HCT116 (cell line): ENCODE measurements around the gene VAV2. TPM values are rescaled to one million over a fixed set of nuclear protein-coding genes. Genes with fewer than 3 reads are reported as not detected.

Source experiments
- ATAC-seq: fragments of 200-7000 bp; cut with Tn5 transposase; 2 replicates; pipeline ENCODE4 v1.9.1; 2020; ENCODE audit warnings: mild to moderate bottlenecking, moderate library complexity
- BruUV-seq: library from RNA; stranded (reverse); fragments of 400-500 nt; replicated peaks from 2 replicates; lab custom pipeline; 2021; lab: Mats Ljungman, UMichigan
- CTCF ChIA-PET: fragments of 300-600 bp; sonication (Branson Sonifier 250); formaldehyde crosslinking; loops from one replicate; lab custom pipeline; 2021; ENCODE audit warnings: antibody characterized with exemption; lab: Charles Lee
- POLR2A ChIA-PET: fragments of 300-600, 350-600 bp; sonication (Branson Sonifier 250); formaldehyde crosslinking; loops from one replicate; lab custom pipeline; 2021; ENCODE audit warnings: antibody characterized with exemption; lab: Charles Lee
- RAD21 ChIA-PET, 2 experiments: fragments of 300-600 bp; sonication (Branson Sonifier 250); formaldehyde crosslinking; loops; one replicate each; lab custom pipeline; 2023; ENCODE audit warnings: low total read pairs in 2 of 2; ENCODE audit not compliant: uncharacterized antibody in 2 of 2, unreplicated experiment in 2 of 2, low non-redundant PET in 1 of 2; lab: Charles Lee
- DNase-seq: peaks from one replicate; pipeline ENCODE4 v3.0.0-alpha.2; 2010; ENCODE audit warnings: low read depth, low spot score
- H2AFZ ChIP-seq: fragments of 200-600 bp; shearing (Covaris generic), sonication (generic); 2 replicates; pipeline ENCODE4 v1.6.1; 2017; ENCODE audit warnings: low read depth, mixed run types, mixed read lengths, antibody characterized with exemption, low read length; ENCODE audit not compliant: poor library complexity, severe bottlenecking
- H3K27ac ChIP-seq: 2 replicates; pipeline ENCODE4 v1.5.1; 2012; ENCODE audit warnings: low read depth, low read length
- H3K27me3 ChIP-seq: fragments of 200-600 bp; sonication (generic); 2 replicates; pipeline ENCODE4 v1.6.1; 2016; ENCODE audit warnings: mixed run types, low read length, mixed read lengths; ENCODE audit not compliant: insufficient read depth
- H3K36me3 ChIP-seq, 2 experiments: fragments of 200-500 bp in 1 of 2; fragments of 200-600 bp in 1 of 2; sonication (Bioruptor generic) in 1 of 2; sonication (generic) in 1 of 2; 2 replicates each; pipeline versions ENCODE4 v1.5.1 to v1.6.1; 2014 to 2016; ENCODE audit warnings: low read length in 2 of 2, inconsistent platforms in 1 of 2, mixed read lengths in 1 of 2, mixed run types in 1 of 2; ENCODE audit not compliant: insufficient read depth in 2 of 2, control insufficient read depth in 1 of 2
- H3K4me1 ChIP-seq, 2 experiments: fragments of 200-600 bp in 1 of 2; sonication (generic) in 1 of 2; 2 replicates each; pipeline versions ENCODE4 v1.5.1 to v1.6.1; 2012 to 2017; ENCODE audit warnings: low read length in 2 of 2, inconsistent platforms in 1 of 2, mild to moderate bottlenecking in 1 of 2, mixed read lengths in 1 of 2, mixed run types in 1 of 2, moderate library complexity in 1 of 2; ENCODE audit not compliant: insufficient read depth in 2 of 2, control insufficient read depth in 1 of 2
- H3K4me2 ChIP-seq: fragments of 200-600 bp; sonication (generic); 2 replicates; pipeline ENCODE4 v1.6.1; 2017; ENCODE audit warnings: mixed run types, low read length, mixed read lengths
- H3K4me3 ChIP-seq, 2 experiments: fragments of 200-600 bp in 1 of 2; sonication (generic) in 1 of 2; replicated peaks in 1 of 2; 2 replicates each; pipeline ENCODE4 v1.5.1; 2011 to 2016; ENCODE audit warnings: low read length in 2 of 2, control low read depth in 1 of 2, low read depth in 1 of 2, mild to moderate bottlenecking in 1 of 2, mixed read lengths in 1 of 2, mixed run types in 1 of 2
- H3K79me2 ChIP-seq: fragments of 200-600 bp; sonication (generic); 2 replicates; pipeline ENCODE4 v1.6.1; 2017; ENCODE audit warnings: mild to moderate bottlenecking, mixed run types, low read length, moderate library complexity, mixed read lengths; ENCODE audit not compliant: insufficient read depth
- H3K9ac ChIP-seq: fragments of 200-600 bp; sonication (generic); 2 replicates; pipeline ENCODE4 v1.6.1; 2016; ENCODE audit warnings: low read length, mixed read lengths
- H3K9me2 ChIP-seq: fragments of 200-600 bp; sonication (generic), shearing (Covaris generic); 2 replicates; pipeline ENCODE4 v1.6.1; 2017; ENCODE audit warnings: mixed run types, mild to moderate bottlenecking, moderate library complexity; ENCODE audit not compliant: insufficient read depth
- H3K9me3 ChIP-seq, 2 experiments: fragments of 200-500 bp in 1 of 2; fragments of 200-600 bp in 1 of 2; sonication (Bioruptor generic) in 1 of 2; sonication (generic) in 1 of 2; 2 replicates each; pipeline ENCODE4 v1.6.1; 2014 to 2017; ENCODE audit warnings: low read length in 2 of 2, mixed read lengths in 2 of 2, inconsistent platforms in 1 of 2, low read depth in 1 of 2, mild to moderate bottlenecking in 1 of 2, mixed run types in 1 of 2, moderate library complexity in 1 of 2; ENCODE audit not compliant: control insufficient read depth in 1 of 2, insufficient read depth in 1 of 2
- H4K20me1 ChIP-seq: fragments of 200-600 bp; sonication (generic), shearing (Covaris generic); 2 replicates; pipeline ENCODE4 v1.6.1; 2017; ENCODE audit warnings: mixed run types, mild to moderate bottlenecking, moderate library complexity; ENCODE audit not compliant: insufficient read depth
- ATF3 ChIP-seq: IDR thresholded peaks from 2 replicates; pipeline ENCODE4 v1.6.1; 2012
- CBX3 ChIP-seq: IDR thresholded peaks from 2 replicates; pipeline ENCODE4 v1.6.1; 2012; ENCODE audit warnings: low read depth
- CEBPB ChIP-seq: IDR thresholded peaks from 2 replicates; pipeline ENCODE4 v1.6.1; 2012; ENCODE audit warnings: low read depth
- CTCF ChIP-seq, 3 experiments: fragments of 200-600 bp in 1 of 3; sonication (generic) in 1 of 3; IDR thresholded peaks in 2 of 3; conservative IDR thresholded peaks in 1 of 3; 2 replicates each; pipeline ENCODE4 v1.5.1; 2012 to 2017; ENCODE audit warnings: low read depth in 2 of 3, low read length in 2 of 3, antibody characterized with exemption in 1 of 3, borderline replicate concordance in 1 of 3, control low read depth in 1 of 3, mild to moderate bottlenecking in 1 of 3, mixed read lengths in 1 of 3, mixed run types in 1 of 3, moderate library complexity in 1 of 3; ENCODE audit not compliant: insufficient read depth in 1 of 3
- EGR1 ChIP-seq: IDR thresholded peaks from 2 replicates; pipeline ENCODE4 v1.6.1; 2012; ENCODE audit warnings: low read depth
- ELF1 ChIP-seq: IDR thresholded peaks from 2 replicates; pipeline ENCODE4 v1.6.1; 2012; ENCODE audit warnings: low read depth, borderline replicate concordance
- EZH2 ChIP-seq: fragments of 200-600 bp; sonication (generic); IDR thresholded peaks from 2 replicates; pipeline ENCODE4 v1.6.1; 2017; ENCODE audit warnings: antibody characterized with exemption, mixed run types
- EZH2phosphoT487 ChIP-seq: fragments of 200-600 bp; IDR thresholded peaks from 2 replicates; pipeline ENCODE4 v1.6.1; 2018; ENCODE audit warnings: antibody characterized with exemption, borderline replicate concordance
- FOSL1 ChIP-seq: IDR thresholded peaks from 2 replicates; pipeline ENCODE4 v1.6.1; 2012; ENCODE audit warnings: low read depth
- MAX ChIP-seq: IDR thresholded peaks from 2 replicates; pipeline ENCODE4 v1.6.1; 2012
- POLR2A ChIP-seq: IDR thresholded peaks from 2 replicates; pipeline ENCODE4 v1.7.0; 2011; ENCODE audit warnings: borderline replicate concordance; ENCODE audit not compliant: insufficient read depth, insufficient read length; ENCODE audit errors: extremely low read depth
- POLR2AphosphoS5 ChIP-seq: IDR thresholded peaks from 2 replicates; pipeline ENCODE4 v1.6.1; 2011; ENCODE audit warnings: mild to moderate bottlenecking, low read depth, low read length, moderate library complexity
- REST ChIP-seq: IDR thresholded peaks from 2 replicates; pipeline ENCODE4 v1.6.1; 2012; ENCODE audit warnings: low read depth
- SP1 ChIP-seq: IDR thresholded peaks from 2 replicates; pipeline ENCODE4 v1.6.1; 2012; ENCODE audit warnings: low read depth
- SRF ChIP-seq: IDR thresholded peaks from 2 replicates; pipeline ENCODE4 v1.6.1; 2012; ENCODE audit warnings: low read depth
- TCF7L2 ChIP-seq: IDR thresholded peaks from 2 replicates; pipeline ENCODE4 v1.7.0; 2011; ENCODE audit warnings: borderline replicate concordance, inconsistent platforms; ENCODE audit not compliant: insufficient read depth, insufficient read length; ENCODE audit errors: extremely low read depth
- YY1 ChIP-seq: IDR thresholded peaks from 2 replicates; pipeline ENCODE4 v1.6.1; 2011; ENCODE audit warnings: low read length, low read depth, moderate library complexity, mild to moderate bottlenecking; ENCODE audit not compliant: insufficient replicate concordance; ENCODE audit errors: extremely low read depth
- ZFX ChIP-seq: fragments of 450-650 bp; IDR thresholded peaks from 2 replicates; pipeline ENCODE4 v1.6.1; 2017
- ZNF274 ChIP-seq: fragments of 200-500 bp; sonication (Bioruptor generic); IDR thresholded peaks from 2 replicates; pipeline ENCODE4 v1.6.1; 2014; ENCODE audit warnings: mild to moderate bottlenecking, low read depth, low read length, inconsistent platforms
- intact Hi-C: fragments of 100-400 bp; cut with micrococcal nuclease; formaldehyde crosslinking; loops from 2 replicates; pipeline ENCODE4 v1.10.0; 2022
- total RNA-seq: library from RNA; stranded (reverse); gene quantifications from one replicate; pipeline ENCODE4 v1.2.1, GENCODE V29; 2021; ENCODE audit not compliant: unreplicated experiment

VAV2 gene
- total RNA-seq, 1 experiment from 2014 or later: 33.2 TPM

GRCh38 chr9:133892193-133892920, 99.8 kb downstream of the VAV2 start:
- ChIA-PET CTCF (no interaction called here), RAD21 (no interaction called here), POLR2A (no interaction called here)
- no peaks in the 10 kb centered on the region for H3K9me2 ChIP-seq
- no peak overlapping the region for H2AFZ ChIP-seq
- no TSS peak for BruUV-seq
- no peak overlapping the region; the same call in 1 of the 2 replicates for H3K27ac ChIP-seq
- no peaks in the 10 kb centered on the region for H3K27me3 ChIP-seq
- H3K9me3 ChIP-seq: no peaks in the 10 kb centered on the region
- H3K4me3 ChIP-seq: no peak overlapping the region
- ATAC-seq (no peak), DNase-seq (no peak)
- no peaks in the 10 kb centered on the region for H3K36me3 ChIP-seq
- H3K4me2 ChIP-seq: no peak overlapping the region
- peaks cover 8 to 26% of the 10 kb centered on the region in 2 experiments; a peak in 3 of 4 replicates for H3K4me1 ChIP-seq
- H3K79me2 ChIP-seq: peaks cover 12% of the 10 kb centered on the region; the same call in 1 of the 2 replicates
- no peak overlapping the region for H3K9ac ChIP-seq
- intact Hi-C loops: no loop called here
- TF ChIP-seq EZH2phosphoT487: no peak
- no peak for TF ChIP-seq EGR1
- no peak for TF ChIP-seq POLR2A
- no peak for TF ChIP-seq POLR2AphosphoS5
- TF ChIP-seq CBX3: no peak
- no peak for TF ChIP-seq SP1
- no peak for TF ChIP-seq FOSL1
- TF ChIP-seq CEBPB: no peak
- TF ChIP-seq ZFX: no peak
- TF ChIP-seq MAX: no peak
- no peak for TF ChIP-seq SRF
- TF ChIP-seq ATF3: no peak
- no peak for TF ChIP-seq TCF7L2
- TF ChIP-seq CTCF (IDR thresholded peaks at IDR 0.05 in 2 of 3, conservative IDR thresholded peaks at IDR 0.05 in 1 of 3; ENCODE audit: borderline replicate concordance in 1 of 3, insufficient read depth in 1 of 3, low read depth in 2 of 3, low read length in 2 of 3): no peak
- TF ChIP-seq EZH2: no peak
- TF ChIP-seq ELF1: no peak
- no peak for TF ChIP-seq YY1
- TF ChIP-seq ZNF274: no peak
- TF ChIP-seq REST: no peak
- H4K20me1 ChIP-seq: no peaks in the 10 kb centered on the region
